Osteocyte (in vitro differentiated cells): Measurements from ENCODE around the gene IZUMO4. TPM values are rescaled to one million over a fixed set of nuclear protein-coding genes. Genes with fewer than 3 reads are reported as not detected.
A peak's percentile ranks its signal among the peaks of the same experiment; 100 is the strongest.

Source experiments
- DNase-seq: peaks from one replicate; pipeline ENCODE4 v3.0.0; 2021; ENCODE audit warnings: mixed read lengths; ENCODE audit not compliant: unreplicated experiment; ENCODE audit errors: extremely low spot score
- H3K27ac Mint-ChIP-seq: one replicate; pipeline ENCODE4 v1.8.0; 2021; ENCODE audit warnings: mild to moderate bottlenecking, mixed read lengths; ENCODE audit not compliant: unreplicated experiment
- H3K27me3 Mint-ChIP-seq: one replicate; pipeline ENCODE4 v1.8.0; 2021; ENCODE audit warnings: mixed read lengths; ENCODE audit not compliant: unreplicated experiment
- H3K36me3 Mint-ChIP-seq: one replicate; pipeline ENCODE4 v1.8.0; 2021; ENCODE audit warnings: mixed read lengths; ENCODE audit not compliant: unreplicated experiment
- H3K4me1 Mint-ChIP-seq: one replicate; pipeline ENCODE4 v1.8.0; 2021; ENCODE audit warnings: mixed read lengths; ENCODE audit not compliant: unreplicated experiment
- H3K4me3 Mint-ChIP-seq: one replicate; pipeline ENCODE4 v1.8.0; 2021; ENCODE audit warnings: mild to moderate bottlenecking, moderate library complexity, mixed read lengths; ENCODE audit not compliant: unreplicated experiment
- H3K9me3 Mint-ChIP-seq: one replicate; pipeline ENCODE4 v1.8.0; 2021; ENCODE audit warnings: mixed read lengths; ENCODE audit not compliant: unreplicated experiment
- CTCF ChIP-seq: fragments of 200-600 bp; sonication (generic); IDR thresholded peaks from 2 replicates; pipeline ENCODE4 v1.5.0; 2021; ENCODE audit warnings: antibody characterized with exemption, mild to moderate bottlenecking, moderate library complexity
- total RNA-seq: library from RNA; stranded (reverse); gene quantifications from 2 replicates; pipeline ENCODE4 v1.2.1, GENCODE V29; 2021

The IZUMO4 gene
- total RNA-seq, 1 donor from 2014 or later: 4.8 TPM

GRCh38 chr19:2051773-2052704 is 44.7 kb upstream of the IZUMO4 start:
- no peak for DNase-seq
- H3K9me3 Mint-ChIP-seq: no peaks in the 10 kb centered on the region

DNA sequence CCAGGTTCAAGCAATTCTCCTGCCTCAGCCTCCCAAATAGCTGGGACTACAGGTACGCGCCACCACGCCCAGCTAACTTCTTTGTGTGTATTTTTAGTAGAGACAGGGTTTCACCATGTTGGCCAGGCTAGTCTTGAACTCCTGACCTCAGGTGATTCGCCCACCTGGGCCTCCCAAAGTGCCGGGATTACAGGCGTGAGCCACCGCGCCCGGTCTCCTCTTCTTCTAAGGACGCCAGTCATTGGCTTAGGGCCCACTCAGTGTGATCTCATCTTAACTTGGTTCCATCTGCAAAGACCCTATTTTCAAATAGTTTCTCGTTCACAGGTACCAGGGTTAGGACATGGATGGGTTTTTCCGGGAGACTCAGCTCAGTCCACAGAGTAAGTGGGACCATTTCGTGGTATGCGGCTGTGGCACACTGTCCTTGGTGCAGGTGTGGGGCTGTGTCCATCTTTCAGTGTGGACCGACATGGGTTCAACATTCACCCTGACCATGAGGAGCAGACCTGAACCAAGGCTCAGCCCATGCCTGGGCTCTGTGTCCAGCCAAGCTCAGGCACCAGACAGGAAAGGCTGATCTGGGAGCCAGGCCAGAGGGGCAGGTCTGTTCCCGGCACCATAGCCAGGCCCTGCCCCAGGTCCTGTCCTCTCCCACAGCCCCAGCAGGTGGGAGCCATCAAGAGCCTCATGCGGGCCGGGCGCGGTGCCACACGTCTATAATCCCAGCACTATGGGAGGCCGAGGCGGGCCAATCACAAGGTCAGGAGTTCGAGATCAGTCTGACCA is 42.9 kb upstream of the IZUMO4 start:
- H3K27me3 Mint-ChIP-seq: no peaks in the 10 kb centered on the region
- peaks cover 39% of the 10 kb centered on the region for H3K4me1 Mint-ChIP-seq
- H3K9me3 Mint-ChIP-seq: no peaks in the 10 kb centered on the region
- no peaks in the 10 kb centered on the region for H3K36me3 Mint-ChIP-seq
- no peak overlapping the region for H3K4me3 Mint-ChIP-seq
- TF ChIP-seq CTCF: no peak
- DNase-seq: no peak
- H3K27ac Mint-ChIP-seq: no peak overlapping the region

More at GRCh38 chr19:2051773-2052704, 44.7 kb upstream of the IZUMO4 start:
- peak overlapping the region; percentile 62 for H3K4me3 Mint-ChIP-seq
- H3K36me3 Mint-ChIP-seq: peaks cover 3% of the 10 kb centered on the region
- no peak for TF ChIP-seq CTCF
- peak overlapping the region; percentile 50 for H3K27ac Mint-ChIP-seq
- H3K27me3 Mint-ChIP-seq: no peaks in the 10 kb centered on the region
- peaks cover 45% of the 10 kb centered on the region for H3K4me1 Mint-ChIP-seq

- Mint-ChIP-seq H3K27me3 (no peaks in the 10 kb centered on the region), H3K27ac (peak overlapping the region; percentile 86), H3K4me3 (no peak overlapping the region), H3K36me3 (no peaks in the 10 kb centered on the region), H3K9me3 (no peaks in the 10 kb centered on the region), H3K4me1 (peaks cover 38% of the 10 kb centered on the region)
- TF ChIP-seq CTCF: no peak
- DNase-seq: no peak
Observed at GRCh38 chr19:2054763-2055162, 42.0 kb upstream of the IZUMO4 start.

DNA sequence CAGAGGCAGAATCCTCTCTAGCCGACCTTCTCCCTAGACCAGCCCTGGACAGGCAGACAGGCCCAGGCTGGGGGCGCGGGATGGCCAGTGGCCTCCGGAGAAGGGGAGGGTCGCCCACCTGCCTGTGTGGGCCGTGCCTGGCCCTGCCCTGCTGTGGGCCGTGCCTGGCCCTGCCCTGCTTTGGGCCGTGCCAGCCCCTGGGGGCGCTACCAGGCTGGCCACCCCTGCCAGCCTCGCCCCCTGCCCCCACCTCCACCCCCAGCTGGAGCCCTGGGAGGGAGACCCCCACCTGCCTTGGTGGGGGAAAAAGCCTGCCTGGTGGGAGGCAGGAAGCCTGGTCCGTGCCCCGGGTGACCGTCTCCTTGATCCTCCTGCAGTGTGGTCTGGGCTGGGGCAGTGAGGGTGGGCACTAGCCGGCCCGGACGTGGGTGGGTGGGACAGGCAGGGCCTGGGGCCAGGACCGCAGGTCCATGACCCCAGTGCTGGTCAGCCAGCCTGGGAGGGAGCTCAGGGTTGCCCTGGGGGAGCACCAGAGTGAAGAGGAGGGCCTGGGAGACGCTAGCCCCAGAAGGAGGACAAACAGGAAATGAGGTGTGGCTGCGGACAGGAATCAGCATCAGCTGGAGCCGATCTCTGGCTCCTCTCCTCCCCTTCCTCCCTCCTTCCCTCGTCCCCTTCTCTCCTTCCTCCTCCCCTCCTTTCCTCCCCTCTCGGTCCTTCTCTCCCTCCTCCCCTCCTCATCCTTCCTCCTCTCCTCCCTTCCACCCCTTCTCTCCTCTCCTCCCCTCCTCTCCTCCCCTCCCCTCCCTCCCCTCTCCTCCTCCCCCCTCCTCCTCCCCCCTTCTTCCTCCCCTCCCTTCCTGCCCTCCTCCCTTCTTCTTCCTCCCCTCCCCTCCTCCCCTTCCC is 40.5 kb upstream of the IZUMO4 start:
- no peak for DNase-seq
- H3K4me1 Mint-ChIP-seq: peaks cover 46% of the 10 kb centered on the region
- TF ChIP-seq CTCF: no peak
- H3K27me3 Mint-ChIP-seq: no peaks in the 10 kb centered on the region
- no peaks in the 10 kb centered on the region for H3K36me3 Mint-ChIP-seq
- no peaks in the 10 kb centered on the region for H3K9me3 Mint-ChIP-seq
- H3K27ac Mint-ChIP-seq: peak overlapping the region; percentile 91
- peak overlapping the region; percentile 50 for H3K4me3 Mint-ChIP-seq
